OCI-LY7 (cell line): ENCODE results near the gene FDXR. TPM values are rescaled to one million over a fixed set of nuclear protein-coding genes. Genes with fewer than 3 reads are reported as not detected.
A peak's percentile ranks its signal among the peaks of the same experiment; 100 is the strongest.

Experiments used
- BruUV-seq: library from RNA; stranded (reverse); fragments of 400-500 nt; replicated peaks from 2 replicates; lab custom pipeline; 2021; lab: Mats Ljungman, UMichigan
- CTCF ChIA-PET: fragments of 300-600 bp; sonication (Branson Sonifier 250); formaldehyde crosslinking; loops from one replicate; lab custom pipeline; 2022; ENCODE audit warnings: antibody characterized with exemption; ENCODE audit not compliant: unreplicated experiment; lab: Charles Lee
- POLR2A ChIA-PET: fragments of 300-600 bp; sonication (Branson Sonifier 250); formaldehyde crosslinking; loops from one replicate; lab custom pipeline; 2022; ENCODE audit warnings: antibody characterized with exemption; lab: Charles Lee
- DNase-seq: peaks from one replicate; pipeline ENCODE4 v3.0.0-alpha.2; 2015; ENCODE audit warnings: low spot score
- H2AFZ ChIP-seq: fragments of 200-600 bp; sonication (generic), shearing (Covaris generic); 2 replicates; pipeline ENCODE4 v1.6.1; 2014; ENCODE audit warnings: mild to moderate bottlenecking, antibody characterized with exemption, low read length, moderate library complexity
- H3K27ac ChIP-seq: fragments of 200-600 bp; sonication (generic); 2 replicates; pipeline ENCODE4 v1.5.1; 2014; ENCODE audit warnings: mixed run types, low read depth, mild to moderate bottlenecking, moderate library complexity, low read length, inconsistent platforms; ENCODE audit not compliant: poor library complexity, severe bottlenecking
- H3K36me3 ChIP-seq: fragments of 200-600 bp; sonication (generic); 2 replicates; pipeline ENCODE4 v1.6.1; 2014; ENCODE audit warnings: mild to moderate bottlenecking, antibody characterized with exemption, low read length, moderate library complexity, mixed read lengths; ENCODE audit not compliant: insufficient read depth
- H3K4me1 ChIP-seq: fragments of 200-600 bp; sonication (generic); 2 replicates; pipeline ENCODE4 v1.5.1; 2014; ENCODE audit warnings: mild to moderate bottlenecking, low read length; ENCODE audit not compliant: insufficient read depth, poor library complexity, severe bottlenecking
- H3K4me2 ChIP-seq: fragments of 200-600 bp; sonication (generic); 2 replicates; pipeline ENCODE4 v1.6.1; 2014; ENCODE audit warnings: mild to moderate bottlenecking, low read length
- H3K4me3 ChIP-seq: fragments of 200-600 bp; sonication (generic); 2 replicates; pipeline ENCODE4 v1.5.1; 2014; ENCODE audit warnings: mild to moderate bottlenecking, low read depth, low read length; ENCODE audit not compliant: poor library complexity, severe bottlenecking
- H3K79me2 ChIP-seq: fragments of 200-600 bp; sonication (generic); 2 replicates; pipeline ENCODE4 v1.6.1; 2016; ENCODE audit warnings: low read depth, mild to moderate bottlenecking, low read length, moderate library complexity, mixed read lengths; ENCODE audit not compliant: insufficient read depth
- H3K9me2 ChIP-seq: fragments of 200-600 bp; sonication (generic); 2 replicates; pipeline ENCODE4 v1.6.1; 2016; ENCODE audit warnings: mild to moderate bottlenecking, low read length, mixed read lengths; ENCODE audit not compliant: insufficient read depth
- H3K9me3 ChIP-seq: fragments of 200-600 bp; sonication (generic); 2 replicates; pipeline ENCODE4 v1.6.1; 2014; ENCODE audit warnings: mild to moderate bottlenecking, mixed run types, low read length, mixed read lengths
- H4K20me1 ChIP-seq: fragments of 200-600 bp; sonication (generic); 2 replicates; pipeline ENCODE4 v1.6.1; 2014; ENCODE audit warnings: mild to moderate bottlenecking, antibody characterized with exemption, low read length, moderate library complexity, mixed read lengths; ENCODE audit not compliant: insufficient read depth
- EZH2phosphoT487 ChIP-seq: fragments of 200-600 bp; sonication (generic); IDR thresholded peaks from 2 replicates; pipeline ENCODE4 v1.6.1; 2018; ENCODE audit warnings: low read depth, borderline replicate concordance, mild to moderate bottlenecking, mixed run types, antibody characterized with exemption, low read length, moderate library complexity, mixed read lengths
- intact Hi-C: fragments of 100-400 bp; cut with micrococcal nuclease; formaldehyde crosslinking; loops from one replicate; pipeline ENCODE4 v1.10.0; 2022; ENCODE audit not compliant: unreplicated experiment
- total RNA-seq, 2 experiments: library from RNA; depleted of rRNA in 1 of 2; stranded (reverse); fragments of >200 nt in 1 of 2; shearing (Covaris generic) in 1 of 2; gene quantifications; 2 replicates each; pipeline ENCODE4 v1.2.3, GENCODE V29; 2014 to 2022
- TF ChIP-seq, protein P1 (sequence below): fragments of 200-600 bp; sonication (generic); conservative IDR thresholded peaks from 2 replicates; pipeline ENCODE4 v1.5.1; 2014; ENCODE audit warnings: mild to moderate bottlenecking, antibody characterized with exemption, low read length, moderate library complexity, mixed read lengths

The FDXR gene
- total RNA-seq, 2 experiments from 2014 or later, result 12.2 to 18.3 TPM

- H3K4me2 ChIP-seq, result no peak overlapping the region
- no peaks in the 10 kb centered on the region for H3K36me3 ChIP-seq
- ChIA-PET CTCF (interaction anchor here (0.6 kb wide), 1 partner anchor 86 kb away, joined by 4 read pairs; no protein-coding TSS in a partner anchor), POLR2A (interaction anchor here (0.9 to 1.2 kb wide), 4 partner anchors 13 to 185 kb away, joined by 3 to 6 read pairs (median 3); no protein-coding TSS in a partner anchor)
- BruUV-seq, result no TSS peak
- H4K20me1 ChIP-seq, result no peaks in the 10 kb centered on the region
- DNase-seq, result no peak
- H3K9me3 ChIP-seq, result no peaks in the 10 kb centered on the region
- no peaks in the 10 kb centered on the region for H3K9me2 ChIP-seq
- H3K4me1 ChIP-seq, result peaks cover 24% of the 10 kb centered on the region
- intact Hi-C loops, result no loop called here
- H3K79me2 ChIP-seq, result no peaks in the 10 kb centered on the region
- H3K4me3 ChIP-seq, result no peak overlapping the region
- no peak for TF ChIP-seq EZH2phosphoT487
- TF ChIP-seq, protein P1, sequence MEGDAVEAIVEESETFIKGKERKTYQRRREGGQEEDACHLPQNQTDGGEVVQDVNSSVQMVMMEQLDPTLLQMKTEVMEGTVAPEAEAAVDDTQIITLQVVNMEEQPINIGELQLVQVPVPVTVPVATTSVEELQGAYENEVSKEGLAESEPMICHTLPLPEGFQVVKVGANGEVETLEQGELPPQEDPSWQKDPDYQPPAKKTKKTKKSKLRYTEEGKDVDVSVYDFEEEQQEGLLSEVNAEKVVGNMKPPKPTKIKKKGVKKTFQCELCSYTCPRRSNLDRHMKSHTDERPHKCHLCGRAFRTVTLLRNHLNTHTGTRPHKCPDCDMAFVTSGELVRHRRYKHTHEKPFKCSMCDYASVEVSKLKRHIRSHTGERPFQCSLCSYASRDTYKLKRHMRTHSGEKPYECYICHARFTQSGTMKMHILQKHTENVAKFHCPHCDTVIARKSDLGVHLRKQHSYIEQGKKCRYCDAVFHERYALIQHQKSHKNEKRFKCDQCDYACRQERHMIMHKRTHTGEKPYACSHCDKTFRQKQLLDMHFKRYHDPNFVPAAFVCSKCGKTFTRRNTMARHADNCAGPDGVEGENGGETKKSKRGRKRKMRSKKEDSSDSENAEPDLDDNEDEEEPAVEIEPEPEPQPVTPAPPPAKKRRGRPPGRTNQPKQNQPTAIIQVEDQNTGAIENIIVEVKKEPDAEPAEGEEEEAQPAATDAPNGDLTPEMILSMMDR, result no peak
- H3K27ac ChIP-seq, result no peak overlapping the region
- no peak overlapping the region for H2AFZ ChIP-seq
Observed at GRCh38 chr17:74875155-74875976, 2.6 kb upstream of the FDXR start.

GRCh38 chr17:74874615-74875037 lies 1.8 kb upstream of the FDXR start:
- Histone ChIP-seq H3K4me2 (peak overlapping the region; percentile 93), H3K9me3 (no peaks in the 10 kb centered on the region), H2AFZ (peak overlapping the region; percentile 69; the same call in 1 of the 2 replicates), H3K79me2 (no peaks in the 10 kb centered on the region), H4K20me1 (no peaks in the 10 kb centered on the region), H3K27ac (no peak overlapping the region), H3K4me1 (peaks cover 24% of the 10 kb centered on the region), H3K36me3 (no peaks in the 10 kb centered on the region), H3K4me3 (no peak overlapping the region), H3K9me2 (no peaks in the 10 kb centered on the region)
- ChIA-PET CTCF (interaction anchor here (0.6 kb wide), 1 partner anchor 86 kb away, joined by 4 read pairs; no protein-coding TSS in a partner anchor), POLR2A (interaction anchor here (0.7 to 2.5 kb wide), 8 partner anchors 9 to 184 kb away, joined by 3 to 9 read pairs (median 4); no protein-coding TSS in a partner anchor)
- intact Hi-C loops, result no loop called here
- TF ChIP-seq, protein P1, result no peak
- TF ChIP-seq EZH2phosphoT487, result no peak
- no TSS peak for BruUV-seq
- DNase-seq, result no peak
